GM12872 (cell line): ENCODE data around the gene ARFGEF3.

ENCODE experiments used
- TF ChIP-seq, protein P1 (sequence below): IDR thresholded peaks from 3 replicates; pipeline ENCODE4 v1.5.1; 2011; ENCODE audit warnings: low read depth, mild to moderate bottlenecking, low read length, moderate library complexity; ENCODE audit not compliant: insufficient read depth

Gene ARFGEF3

DNA sequence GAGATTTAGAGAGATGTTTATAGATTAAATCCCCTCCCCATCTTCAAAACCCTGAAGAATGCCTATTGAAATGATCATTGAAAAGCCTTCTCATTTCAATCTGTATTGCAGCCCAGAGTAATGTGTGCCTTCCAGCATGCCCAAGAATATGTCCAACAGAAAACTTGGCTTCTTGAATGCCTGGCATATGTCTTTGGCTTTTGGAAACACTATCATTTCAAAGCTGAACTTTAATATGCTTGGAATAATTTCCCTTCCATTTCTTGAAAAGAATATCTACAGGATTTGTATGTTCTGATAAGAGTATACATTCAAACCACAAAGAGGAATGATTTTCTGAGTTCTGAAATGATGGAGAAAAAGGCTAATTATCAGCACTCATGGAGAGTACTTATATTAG lies 68.5 kb downstream of the ARFGEF3 start:
- TF ChIP-seq, protein P1, sequence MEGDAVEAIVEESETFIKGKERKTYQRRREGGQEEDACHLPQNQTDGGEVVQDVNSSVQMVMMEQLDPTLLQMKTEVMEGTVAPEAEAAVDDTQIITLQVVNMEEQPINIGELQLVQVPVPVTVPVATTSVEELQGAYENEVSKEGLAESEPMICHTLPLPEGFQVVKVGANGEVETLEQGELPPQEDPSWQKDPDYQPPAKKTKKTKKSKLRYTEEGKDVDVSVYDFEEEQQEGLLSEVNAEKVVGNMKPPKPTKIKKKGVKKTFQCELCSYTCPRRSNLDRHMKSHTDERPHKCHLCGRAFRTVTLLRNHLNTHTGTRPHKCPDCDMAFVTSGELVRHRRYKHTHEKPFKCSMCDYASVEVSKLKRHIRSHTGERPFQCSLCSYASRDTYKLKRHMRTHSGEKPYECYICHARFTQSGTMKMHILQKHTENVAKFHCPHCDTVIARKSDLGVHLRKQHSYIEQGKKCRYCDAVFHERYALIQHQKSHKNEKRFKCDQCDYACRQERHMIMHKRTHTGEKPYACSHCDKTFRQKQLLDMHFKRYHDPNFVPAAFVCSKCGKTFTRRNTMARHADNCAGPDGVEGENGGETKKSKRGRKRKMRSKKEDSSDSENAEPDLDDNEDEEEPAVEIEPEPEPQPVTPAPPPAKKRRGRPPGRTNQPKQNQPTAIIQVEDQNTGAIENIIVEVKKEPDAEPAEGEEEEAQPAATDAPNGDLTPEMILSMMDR = no peak

- TF ChIP-seq, protein P1 = no peak
Measured at GRCh38 chr6:138230759-138231380, 69.1 kb downstream of the ARFGEF3 start.

DNA sequence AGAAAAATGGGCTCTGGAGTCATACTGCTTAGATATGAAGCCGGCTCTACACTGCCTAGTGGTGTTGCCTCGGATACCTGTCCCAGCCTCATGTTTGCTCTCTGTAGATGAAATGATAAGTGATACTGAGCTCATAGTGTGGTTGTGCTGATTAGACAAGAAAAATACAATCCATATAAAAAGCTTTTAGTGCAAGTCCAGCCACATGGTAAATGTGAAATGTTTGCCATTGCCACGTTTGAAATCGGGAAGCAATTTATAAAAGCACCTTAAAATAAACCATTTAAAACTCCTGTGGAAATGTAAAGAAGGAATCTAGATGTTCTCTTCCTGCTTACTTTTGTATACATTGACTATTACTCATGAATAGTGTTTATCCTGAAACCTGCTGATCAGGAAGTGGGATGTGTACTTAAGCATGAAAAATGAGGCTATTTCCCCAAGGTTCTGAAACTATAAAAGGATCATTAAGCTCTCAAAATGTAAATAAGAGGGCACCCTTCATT lies 69.7 kb downstream of the ARFGEF3 start:
- TF ChIP-seq, protein P1 = no peak

DNA sequence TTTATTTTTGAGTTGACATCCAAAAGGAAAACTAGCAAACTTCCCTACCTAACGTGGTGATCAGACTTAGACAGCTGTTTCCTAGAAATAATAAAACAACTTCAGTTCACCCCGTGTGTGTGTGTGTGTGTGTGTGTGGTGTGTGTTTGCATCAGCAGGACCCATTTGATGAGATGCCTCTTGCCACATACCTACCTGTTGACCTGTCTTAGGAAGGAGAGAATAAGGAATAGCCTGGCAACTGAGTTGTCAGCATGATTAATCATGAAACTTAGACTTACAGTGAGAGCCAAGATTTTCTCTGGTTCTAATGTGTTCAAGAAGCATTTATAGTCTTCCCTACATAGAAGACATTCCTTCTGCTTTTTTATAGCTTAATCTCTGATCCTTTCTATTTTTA lies 72.6 kb downstream of the ARFGEF3 start:
- TF ChIP-seq, protein P1 = no peak

GRCh38 chr6:138235205-138235604 lies 73.5 kb downstream of the ARFGEF3 start:
- TF ChIP-seq, protein P1 = no peak

GRCh38 chr6:138235693-138236092 lies 74.0 kb downstream of the ARFGEF3 start:
- TF ChIP-seq, protein P1 = no peak

DNA sequence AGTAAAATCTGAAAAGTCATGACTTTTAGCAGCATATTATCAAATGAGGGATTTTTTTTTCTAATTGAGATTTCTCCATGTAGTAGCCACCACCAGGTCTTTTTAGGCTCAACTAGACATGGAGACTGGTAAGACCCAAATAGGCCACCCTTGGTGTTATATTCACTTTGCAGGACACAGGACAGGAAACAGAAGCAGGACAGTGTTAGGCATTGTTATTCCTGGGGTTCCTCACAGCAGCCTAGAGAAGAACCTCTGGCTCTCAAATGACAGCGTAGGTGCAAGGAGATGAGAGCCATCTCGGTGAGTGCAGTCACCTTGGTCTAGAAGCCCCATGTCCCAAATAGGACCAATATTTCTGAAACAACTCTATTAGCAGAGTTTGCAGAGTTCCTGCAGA lies 75.7 kb downstream of the ARFGEF3 start:
- TF ChIP-seq, protein P1 = no peak
